ENCODE measurements around the gene SPHK2.
"Not testable (repeated sequence)": the region's sequence is repeated elsewhere in the genome, so short reads cannot be mapped to it uniquely, and the experiment has no call there.

Gene SPHK2

GRCh38 chr19:48625891-48626327, 6.6 kb downstream of the SPHK2 start:
- DNase-seq: no peak

- no peak for DNase-seq
Measured at GRCh38 chr19:48627201-48627864, 8.0 kb downstream of the SPHK2 start.

- DNase-seq: no peak
Measured at GRCh38 chr19:48627865-48628314, 8.6 kb downstream of the SPHK2 start.

- no peak for DNase-seq
Measured at GRCh38 chr19:48628486-48629296, 9.4 kb downstream of the SPHK2 start.

GRCh38 chr19:48629297-48629598, 9.9 kb downstream of the SPHK2 start:
- no peak for DNase-seq

- no peak for DNase-seq
Measured at GRCh38 chr19:48629599-48630295, 10.4 kb downstream of the SPHK2 start.

- DNase-seq: no peak
Measured at GRCh38 chr19:48630296-48631063, 11.2 kb downstream of the SPHK2 start.

GRCh38 chr19:48631225-48631624, 11.9 kb downstream of the SPHK2 start:
- DNase-seq: no peak

GRCh38 chr19:48632286-48632685, 13.0 kb downstream of the SPHK2 start:
- DNase-seq: not testable (repeated sequence)

- DNase-seq: no peak
Measured at GRCh38 chr19:48632692-48633147, 13.4 kb downstream of the SPHK2 start.

GRCh38 chr19:48633148-48634035, 14.1 kb downstream of the SPHK2 start:
- DNase-seq: no peak

GRCh38 chr19:48634036-48634342, 14.7 kb downstream of the SPHK2 start:
- DNase-seq: no peak

GRCh38 chr19:48634424-48635262, 15.3 kb downstream of the SPHK2 start:
- DNase-seq: peak; percentile 92

- DNase-seq: peak; percentile 65
Measured at GRCh38 chr19:48635263-48635965, 16.1 kb downstream of the SPHK2 start.

GRCh38 chr19:48635966-48636858, 16.9 kb downstream of the SPHK2 start:
- DNase-seq: peak; percentile 50

GRCh38 chr19:48636859-48637448, 17.6 kb downstream of the SPHK2 start, which contains the start of gene DBP:
Gene DBP (minus strand): TSS chr19:48637379. CDS start chr19:48636994, 385 bp downstream.
- peak; percentile 55 for DNase-seq

- peak; percentile 98 for DNase-seq
Measured at GRCh38 chr19:48637449-48637947, 18.2 kb downstream of the SPHK2 start.
